H9 (cell line): Measurements from ENCODE around the gene SEMA6A. TPM values are rescaled to one million over a fixed set of nuclear protein-coding genes. Genes with fewer than 3 reads are reported as not detected.

ENCODE experiments used
- DNase-seq: peaks from one replicate; pipeline ENCODE4 v3.0.0-alpha.2; 2017
- H2AFZ ChIP-seq: one replicate; pipeline ENCODE4 v1.6.1; 2013; ENCODE audit warnings: mild to moderate bottlenecking, low read length, control low read depth, moderate library complexity
- H2AK5ac ChIP-seq: 2 replicates; pipeline ENCODE4 v1.6.1; 2013; ENCODE audit warnings: low read length, control low read depth, mixed read lengths; ENCODE audit not compliant: insufficient read length
- H2BK120ac ChIP-seq: one replicate; pipeline ENCODE4 v1.6.1; 2013; ENCODE audit warnings: low read depth, mild to moderate bottlenecking, low read length, control low read depth, inconsistent platforms; ENCODE audit not compliant: poor library complexity, severe bottlenecking
- H2BK12ac ChIP-seq: 2 replicates; pipeline ENCODE4 v1.6.1; 2013; ENCODE audit warnings: low read length, control low read depth, mixed read lengths, low read depth; ENCODE audit not compliant: insufficient read length
- H2BK15ac ChIP-seq: 2 replicates; pipeline ENCODE4 v1.6.1; 2013; ENCODE audit warnings: low read depth, low read length, control low read depth
- H2BK20ac ChIP-seq: one replicate; pipeline ENCODE4 v1.6.1; 2013; ENCODE audit warnings: low read depth, mild to moderate bottlenecking, low read length, control low read depth, inconsistent platforms; ENCODE audit not compliant: poor library complexity, severe bottlenecking
- H2BK5ac ChIP-seq: 2 replicates; pipeline ENCODE4 v1.6.1; 2013; ENCODE audit warnings: low read length, control low read depth, mixed read lengths; ENCODE audit not compliant: insufficient read length
- H3K14ac ChIP-seq: 2 replicates; pipeline ENCODE4 v1.6.1; 2013; ENCODE audit warnings: low read length, control low read depth; ENCODE audit not compliant: insufficient read depth
- H3K18ac ChIP-seq: 2 replicates; pipeline ENCODE4 v1.6.1; 2013; ENCODE audit warnings: low read depth, mild to moderate bottlenecking, mixed read lengths, low read length, control low read depth; ENCODE audit not compliant: insufficient read length
- H3K23ac ChIP-seq: 2 replicates; pipeline ENCODE4 v1.6.1; 2013; ENCODE audit warnings: low read length, control low read depth, mixed read lengths, low read depth; ENCODE audit not compliant: insufficient read length
- H3K23me2 ChIP-seq: 2 replicates; pipeline ENCODE4 v1.6.1; 2013; ENCODE audit warnings: low read depth, mild to moderate bottlenecking, mixed read lengths, low read length, control low read depth; ENCODE audit not compliant: insufficient read length, poor library complexity, severe bottlenecking
- H3K27ac ChIP-seq: 2 replicates; pipeline ENCODE4 v1.5.1; 2013; ENCODE audit warnings: low read length, control low read depth, mixed read lengths, low read depth; ENCODE audit not compliant: insufficient read length
- H3K27me3 ChIP-seq: 2 replicates; pipeline ENCODE4 v1.6.1; 2013; ENCODE audit warnings: low read length, control low read depth, inconsistent platforms; ENCODE audit not compliant: insufficient read depth
- H3K4ac ChIP-seq: 2 replicates; pipeline ENCODE4 v1.6.1; 2013; ENCODE audit warnings: low read depth, mild to moderate bottlenecking, control low read depth, inconsistent platforms, low read length, moderate library complexity
- H3K4me1 ChIP-seq: 2 replicates; pipeline ENCODE4 v1.6.1; 2013; ENCODE audit warnings: low read length, control low read depth, inconsistent platforms; ENCODE audit not compliant: insufficient read depth
- H3K4me2 ChIP-seq: 2 replicates; pipeline ENCODE4 v1.6.1; 2013; ENCODE audit warnings: low read length, control low read depth, mixed read lengths; ENCODE audit not compliant: insufficient read length, insufficient read depth
- H3K56ac ChIP-seq: 2 replicates; pipeline ENCODE4 v1.6.1; 2013; ENCODE audit warnings: low read depth, mild to moderate bottlenecking, mixed read lengths, low read length, control low read depth; ENCODE audit not compliant: insufficient read length
- H3K79me1 ChIP-seq: 2 replicates; pipeline ENCODE4 v1.6.1; 2013; ENCODE audit warnings: low read depth, mild to moderate bottlenecking, moderate library complexity, low read length, control low read depth, inconsistent platforms; ENCODE audit not compliant: insufficient read depth, poor library complexity, severe bottlenecking
- H3K79me2 ChIP-seq: 2 replicates; pipeline ENCODE4 v1.6.1; 2013; ENCODE audit warnings: low read length, control low read depth, inconsistent platforms; ENCODE audit not compliant: insufficient read depth
- H3K9ac ChIP-seq: 2 replicates; pipeline ENCODE4 v1.6.1; 2013; ENCODE audit warnings: low read length, control low read depth, mixed read lengths; ENCODE audit not compliant: insufficient read length; ENCODE audit errors: extremely low read depth
- H3K9me3 ChIP-seq: one replicate; pipeline ENCODE4 v1.6.1; 2013; ENCODE audit warnings: low read depth, low read length, inconsistent platforms; ENCODE audit not compliant: control insufficient read depth
- H3T11ph ChIP-seq: one replicate; pipeline ENCODE4 v1.6.1; 2013; ENCODE audit warnings: mild to moderate bottlenecking, low read length, control low read depth, inconsistent platforms
- H4K20me1 ChIP-seq: one replicate; pipeline ENCODE4 v1.6.1; 2013; ENCODE audit not compliant: control insufficient read depth, insufficient read length, insufficient read depth
- H4K5ac ChIP-seq: 2 replicates; pipeline ENCODE4 v1.6.1; 2013; ENCODE audit warnings: low read depth, mild to moderate bottlenecking, mixed read lengths, low read length, control low read depth; ENCODE audit not compliant: insufficient read length
- H4K8ac ChIP-seq: replicated peaks from 2 replicates; pipeline ENCODE4 v1.6.1; 2013; ENCODE audit warnings: low read length, control low read depth, mixed read lengths, low read depth; ENCODE audit not compliant: insufficient read length
- H4K91ac ChIP-seq: 2 replicates; pipeline ENCODE4 v1.6.1; 2013; ENCODE audit warnings: low read depth, mild to moderate bottlenecking, moderate library complexity, mixed read lengths, low read length, control low read depth; ENCODE audit not compliant: insufficient read length
- H3K27ac Mint-ChIP-seq, 3 experiments: 2 replicates in 2 of 3; 3 replicates in 1 of 3; pipeline ENCODE4 v1.8.0; 2020 to 2021; ENCODE audit warnings: mixed read lengths in 3 of 3, mild to moderate bottlenecking in 1 of 3, moderate library complexity in 1 of 3
- H3K27me3 Mint-ChIP-seq: 2 replicates; pipeline ENCODE4 v1.8.0; 2021; ENCODE audit warnings: low read depth, mild to moderate bottlenecking, moderate library complexity, mixed read lengths
- H3K36me3 Mint-ChIP-seq, 3 experiments: 2 replicates in 2 of 3; 3 replicates in 1 of 3; pipeline ENCODE4 v1.8.0; 2020 to 2021; ENCODE audit warnings: low read depth in 3 of 3, mixed read lengths in 3 of 3; ENCODE audit not compliant: insufficient read depth in 1 of 3
- H3K4me1 Mint-ChIP-seq, 2 experiments: 2 replicates each; pipeline ENCODE4 v1.8.0; 2020; ENCODE audit warnings: mixed read lengths in 2 of 2
- H3K4me3 Mint-ChIP-seq, 2 experiments: 2 replicates in 1 of 2; 3 replicates in 1 of 2; pipeline ENCODE4 v1.8.0; 2020 to 2021; ENCODE audit warnings: mild to moderate bottlenecking in 2 of 2, mixed read lengths in 2 of 2, moderate library complexity in 1 of 2
- H3K9me3 Mint-ChIP-seq, 2 experiments: 2 replicates in 1 of 2; 3 replicates in 1 of 2; pipeline ENCODE4 v1.8.0; 2020; ENCODE audit warnings: mild to moderate bottlenecking in 2 of 2, mixed read lengths in 2 of 2, moderate library complexity in 1 of 2
- WGBS: extraction: QIAGEN DNeasy Blood & Tissue Kit; methylation state at CpG from one replicate; pipeline ENCODE4 v1.1.7; 2013; ENCODE audit warnings: missing lambda C conversion rate, low lambda C conversion rate, mixed read lengths; ENCODE audit not compliant: insufficient read length; ENCODE audit errors: extremely low coverage; 5-methylcytosine and 5-hydroxymethylcytosine counted together
- total RNA-seq: library from RNA; stranded (reverse); gene quantifications from 2 replicates; pipeline ENCODE4 v1.2.1, GENCODE V29; 2021
- TF ChIP-seq, protein P1 (sequence below): fragments of 200-600 bp; sonication (generic); conservative IDR thresholded peaks from 3 replicates; pipeline ENCODE4 v1.8.0; 2021; ENCODE audit warnings: antibody characterized with exemption, mild to moderate bottlenecking

The SEMA6A gene
- total RNA-seq, 1 experiment from 2014 or later = 354 TPM

- H3K27ac Mint-ChIP-seq = peak overlapping the region; percentile 97; a peak in 6 of 7 replicates
- no peak overlapping the region for H2AFZ ChIP-seq
- H3K23ac ChIP-seq = no peak overlapping the region
- H3K9ac ChIP-seq = peak overlapping the region; percentile 89
- H3K27me3 Mint-ChIP-seq = no peaks in the 10 kb centered on the region
- H3K23me2 ChIP-seq = peaks cover 13% of the 10 kb centered on the region
- H3K9me3 ChIP-seq = no peaks in the 10 kb centered on the region
- TF ChIP-seq, protein P1, sequence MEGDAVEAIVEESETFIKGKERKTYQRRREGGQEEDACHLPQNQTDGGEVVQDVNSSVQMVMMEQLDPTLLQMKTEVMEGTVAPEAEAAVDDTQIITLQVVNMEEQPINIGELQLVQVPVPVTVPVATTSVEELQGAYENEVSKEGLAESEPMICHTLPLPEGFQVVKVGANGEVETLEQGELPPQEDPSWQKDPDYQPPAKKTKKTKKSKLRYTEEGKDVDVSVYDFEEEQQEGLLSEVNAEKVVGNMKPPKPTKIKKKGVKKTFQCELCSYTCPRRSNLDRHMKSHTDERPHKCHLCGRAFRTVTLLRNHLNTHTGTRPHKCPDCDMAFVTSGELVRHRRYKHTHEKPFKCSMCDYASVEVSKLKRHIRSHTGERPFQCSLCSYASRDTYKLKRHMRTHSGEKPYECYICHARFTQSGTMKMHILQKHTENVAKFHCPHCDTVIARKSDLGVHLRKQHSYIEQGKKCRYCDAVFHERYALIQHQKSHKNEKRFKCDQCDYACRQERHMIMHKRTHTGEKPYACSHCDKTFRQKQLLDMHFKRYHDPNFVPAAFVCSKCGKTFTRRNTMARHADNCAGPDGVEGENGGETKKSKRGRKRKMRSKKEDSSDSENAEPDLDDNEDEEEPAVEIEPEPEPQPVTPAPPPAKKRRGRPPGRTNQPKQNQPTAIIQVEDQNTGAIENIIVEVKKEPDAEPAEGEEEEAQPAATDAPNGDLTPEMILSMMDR = no peak
- peaks cover 3% of the 10 kb centered on the region for H4K20me1 ChIP-seq
- no peaks in the 10 kb centered on the region; a peak in 1 of 5 replicates for H3K9me3 Mint-ChIP-seq
- no peak for DNase-seq
- peaks cover 46 to 52% of the 10 kb centered on the region in 2 experiments for H3K4me1 Mint-ChIP-seq
- H2BK120ac ChIP-seq = no peak overlapping the region
- H3K56ac ChIP-seq = no peak overlapping the region
- peak overlapping the region; percentile 87 for H3K4me2 ChIP-seq
- no peak overlapping the region for H2BK5ac ChIP-seq
- no peak overlapping the region for H4K5ac ChIP-seq
- no peaks in the 10 kb centered on the region for H3K27me3 ChIP-seq
- H3K4me1 ChIP-seq = peaks cover 18% of the 10 kb centered on the region; the same call in 1 of the 2 replicates
- WGBS = no CpG with 5 or more reads among the region's 61 CpGs
- no peak overlapping the region for H2AK5ac ChIP-seq
- H3K79me1 ChIP-seq = no peaks in the 10 kb centered on the region
- no peak overlapping the region for H2BK15ac ChIP-seq
- H2BK12ac ChIP-seq = no peak overlapping the region
- no peak overlapping the region for H3T11ph ChIP-seq
- no peak overlapping the region for H2BK20ac ChIP-seq
- peaks cover 55% of the 10 kb centered on the region for H3K79me2 ChIP-seq
- H3K27ac ChIP-seq = no peak overlapping the region
- no peak overlapping the region for H4K91ac ChIP-seq
- peak overlapping the region; percentile 95 for H3K14ac ChIP-seq
- peak overlapping the region; percentile 99 for H3K4me3 Mint-ChIP-seq
- H4K8ac ChIP-seq = no peak overlapping the region
- peaks cover 21 to 50% (median 33%) of the 10 kb centered on the region in 3 experiments for H3K36me3 Mint-ChIP-seq
- peak overlapping the region; percentile 47 for H3K18ac ChIP-seq
- H3K4ac ChIP-seq = no peak overlapping the region
These were observed 789 bp downstream of the SEMA6A start for GRCh38 chr5:116573702-116574366.
